ENCODE results near the gene AR.

- no peak for TF ChIP-seq POLR2A (IDR thresholded peaks at IDR 0.05; ENCODE audit: low read depth, low read length)
- no peak for TF ChIP-seq TAF1 (IDR thresholded peaks at IDR 0.05; ENCODE audit: borderline replicate concordance, low read depth, low read length)
- no peak for TF ChIP-seq POLR2AphosphoS5 (IDR thresholded peaks at IDR 0.05; ENCODE audit: low read depth, low read length)
Measured at GRCh38 chrX:67568769-67569168, 24.9 kb downstream of the AR start.

Data from GM12892 (cell line).